ENCODE measurements around the gene TUBGCP6.

Gene TUBGCP6

DNA sequence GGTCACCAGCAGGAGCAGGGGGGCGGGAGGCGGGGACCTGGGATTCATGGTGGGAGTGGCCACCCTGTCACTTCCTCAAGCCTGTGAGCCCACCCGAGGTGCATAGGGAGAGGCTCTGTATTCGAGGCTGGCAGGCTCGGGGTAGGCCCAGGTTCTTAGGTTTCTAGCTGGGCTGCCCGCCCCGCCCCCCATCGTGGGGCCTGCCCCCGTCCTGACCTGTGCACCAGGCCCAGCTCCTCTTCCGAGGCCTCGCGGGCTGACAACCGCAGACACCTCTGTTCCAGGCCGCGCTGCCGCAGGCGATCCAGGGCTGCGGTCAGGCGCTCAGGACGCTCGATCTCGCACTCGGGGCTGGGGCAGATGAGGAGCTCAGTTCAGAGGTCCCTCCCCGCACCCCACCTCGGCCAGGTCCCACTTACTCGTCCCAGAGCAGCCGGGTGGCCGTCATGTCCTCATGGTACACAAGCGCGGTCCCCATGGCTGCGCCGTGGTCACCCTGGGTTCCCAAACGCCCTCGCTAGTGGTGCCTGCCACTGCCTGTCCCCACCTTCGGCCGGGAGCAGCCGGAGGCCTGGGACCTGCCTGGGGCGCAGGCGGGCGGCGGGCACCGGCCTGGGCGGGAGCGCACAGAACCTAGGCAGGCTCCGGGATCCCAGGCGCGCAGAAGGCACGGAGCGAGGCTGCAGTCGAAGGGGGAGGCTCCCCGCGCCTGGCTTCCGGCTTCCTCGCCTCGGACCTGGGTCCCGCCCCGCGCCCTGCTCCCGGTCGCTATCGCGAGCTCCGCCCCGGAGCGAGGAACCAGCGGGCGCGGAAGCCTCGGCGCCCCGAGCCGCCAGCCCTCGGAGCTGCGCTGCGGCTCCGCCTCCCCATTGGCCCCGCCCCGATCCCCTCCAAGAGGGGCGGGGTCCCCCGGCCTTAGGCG, 6.0 kb upstream of the TUBGCP6 start, which contains the start of gene HDAC10:
TSS of gene HDAC10 (minus strand) at position 711 of the 922 bp plus-strand sequence. CDS start at position 478, 233 bp downstream.
- peak; percentile 42 to 60 for DNase-seq (ENCODE audit: low read depth in 2 of 2)

DNA sequence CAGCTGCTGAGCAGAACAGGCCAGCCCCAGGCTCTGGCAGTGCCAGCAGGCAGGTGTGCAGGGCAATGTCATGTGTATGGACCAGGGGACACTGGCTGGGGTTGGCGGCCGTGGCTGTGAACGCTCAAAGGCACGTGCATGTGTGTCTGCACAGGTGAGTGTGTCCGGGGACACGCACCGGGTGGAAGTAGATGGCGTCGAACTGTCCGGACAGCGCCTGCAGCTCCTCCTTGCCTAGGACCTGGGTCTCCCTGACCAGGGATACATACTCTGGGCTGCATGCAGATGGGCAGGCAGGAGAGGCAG, 5.4 kb upstream of the TUBGCP6 start:
- no peak for DNase-seq (ENCODE audit: low read depth in 2 of 2)

DNA sequence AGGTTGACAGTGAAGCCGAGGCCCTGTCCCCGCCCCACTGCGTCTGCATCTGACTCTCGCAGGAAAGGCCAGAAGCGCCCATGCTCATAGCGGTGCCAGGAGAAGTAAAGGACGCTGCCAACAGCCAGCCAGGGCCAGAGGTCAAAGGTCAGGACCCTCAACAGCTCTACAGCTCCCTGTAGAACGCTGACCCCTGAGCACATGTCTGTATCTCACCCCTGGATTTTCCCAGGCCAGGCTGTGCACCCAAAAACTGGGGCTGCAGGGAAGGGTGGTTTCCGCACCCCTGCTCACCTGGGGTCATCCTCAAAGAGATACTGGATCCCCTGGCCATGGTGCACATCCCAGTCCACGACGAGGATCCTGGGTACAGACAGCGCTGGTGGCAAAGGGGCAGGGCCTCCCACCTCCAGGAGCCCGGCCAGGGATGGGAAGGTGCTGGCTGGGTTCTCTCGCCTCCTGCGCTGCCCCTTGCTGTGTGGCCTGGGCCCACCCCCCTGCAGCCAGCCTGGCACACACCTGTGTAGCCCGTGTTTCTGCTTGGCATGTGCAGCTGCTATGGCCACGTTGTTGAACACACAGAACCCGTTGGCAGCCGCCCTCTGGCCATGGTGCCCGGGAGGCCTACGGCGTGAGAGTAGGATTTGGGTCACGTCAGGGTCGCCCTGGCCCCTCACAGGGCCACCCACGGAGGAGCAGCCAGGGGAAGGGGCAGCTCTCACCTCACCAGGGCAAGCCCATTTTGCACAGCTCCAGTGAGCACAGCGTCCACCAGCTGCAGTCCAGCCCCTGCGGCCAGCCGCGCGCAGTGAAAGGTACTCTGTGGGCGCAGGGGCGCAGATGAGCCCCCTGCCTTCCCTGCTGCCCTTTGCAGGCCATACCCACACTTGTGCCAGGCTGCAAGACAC, 4.8 kb upstream of the TUBGCP6 start:
- DNase-seq (ENCODE audit: low read depth in 2 of 2): no peak

DNA sequence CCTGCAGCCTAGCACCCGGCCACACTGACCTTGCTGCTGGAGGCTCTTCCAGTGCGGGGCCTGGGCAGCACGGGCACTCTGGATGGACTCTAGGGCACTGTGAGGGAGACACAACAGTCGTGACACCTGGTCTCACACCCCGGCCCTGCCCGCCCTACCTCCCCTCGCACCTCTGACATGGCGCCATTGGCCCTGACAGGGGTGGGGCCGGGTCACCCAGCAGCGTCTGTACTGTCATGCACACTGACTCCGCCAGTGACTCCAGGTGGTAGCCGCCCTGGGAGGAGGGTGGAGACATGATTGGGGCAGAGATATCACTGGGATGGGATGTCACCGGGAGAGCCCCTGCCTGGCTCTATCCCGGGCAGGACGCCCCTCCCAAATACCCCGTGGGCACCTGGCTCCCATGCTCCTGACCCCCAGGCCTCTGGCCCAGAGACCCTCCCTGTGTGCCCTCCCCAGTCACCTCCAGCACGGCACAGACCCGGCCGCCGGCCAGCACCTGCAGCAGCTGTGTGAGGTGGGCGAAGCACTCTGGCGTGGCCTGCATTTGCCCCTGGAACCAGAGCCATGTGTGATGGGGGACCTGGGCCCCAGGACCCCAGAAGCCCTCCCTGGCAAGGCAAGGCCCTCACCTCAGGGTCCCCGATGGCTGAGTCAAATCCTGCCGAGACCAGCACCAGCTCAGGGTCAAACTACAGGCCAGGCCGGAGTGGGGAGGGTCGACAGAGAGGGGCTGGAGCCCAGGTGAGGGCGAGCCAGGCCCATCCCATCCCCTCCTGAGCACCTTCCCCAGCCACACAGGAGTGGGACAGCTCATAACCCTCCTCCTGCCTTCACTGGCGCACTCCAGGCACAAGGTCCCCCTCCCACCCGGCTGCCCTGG, 3.6 kb upstream of the TUBGCP6 start:
- DNase-seq (ENCODE audit: low read depth in 2 of 2): no peak

DNA sequence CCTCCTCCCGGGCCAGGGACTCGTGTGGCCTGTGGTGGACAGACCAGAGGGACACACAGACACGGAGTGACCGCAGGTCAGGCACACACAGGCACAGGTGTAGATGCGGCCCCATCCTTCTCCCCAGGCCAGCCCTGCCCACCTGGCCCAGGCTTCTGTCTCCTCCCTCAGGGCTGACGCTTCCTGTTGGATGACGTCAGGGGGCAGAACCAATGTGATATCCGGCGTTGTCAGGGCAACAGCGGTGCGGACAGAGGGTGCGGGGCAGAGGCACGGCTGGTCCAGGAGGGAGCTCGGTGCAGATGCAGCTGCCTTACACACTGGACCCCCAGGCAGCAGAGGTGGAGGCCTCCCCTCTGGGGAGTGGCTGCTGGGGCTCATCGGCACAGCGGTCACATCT, 2.9 kb upstream of the TUBGCP6 start:
- DNase-seq (ENCODE audit: low read depth in 2 of 2): no peak

DNA sequence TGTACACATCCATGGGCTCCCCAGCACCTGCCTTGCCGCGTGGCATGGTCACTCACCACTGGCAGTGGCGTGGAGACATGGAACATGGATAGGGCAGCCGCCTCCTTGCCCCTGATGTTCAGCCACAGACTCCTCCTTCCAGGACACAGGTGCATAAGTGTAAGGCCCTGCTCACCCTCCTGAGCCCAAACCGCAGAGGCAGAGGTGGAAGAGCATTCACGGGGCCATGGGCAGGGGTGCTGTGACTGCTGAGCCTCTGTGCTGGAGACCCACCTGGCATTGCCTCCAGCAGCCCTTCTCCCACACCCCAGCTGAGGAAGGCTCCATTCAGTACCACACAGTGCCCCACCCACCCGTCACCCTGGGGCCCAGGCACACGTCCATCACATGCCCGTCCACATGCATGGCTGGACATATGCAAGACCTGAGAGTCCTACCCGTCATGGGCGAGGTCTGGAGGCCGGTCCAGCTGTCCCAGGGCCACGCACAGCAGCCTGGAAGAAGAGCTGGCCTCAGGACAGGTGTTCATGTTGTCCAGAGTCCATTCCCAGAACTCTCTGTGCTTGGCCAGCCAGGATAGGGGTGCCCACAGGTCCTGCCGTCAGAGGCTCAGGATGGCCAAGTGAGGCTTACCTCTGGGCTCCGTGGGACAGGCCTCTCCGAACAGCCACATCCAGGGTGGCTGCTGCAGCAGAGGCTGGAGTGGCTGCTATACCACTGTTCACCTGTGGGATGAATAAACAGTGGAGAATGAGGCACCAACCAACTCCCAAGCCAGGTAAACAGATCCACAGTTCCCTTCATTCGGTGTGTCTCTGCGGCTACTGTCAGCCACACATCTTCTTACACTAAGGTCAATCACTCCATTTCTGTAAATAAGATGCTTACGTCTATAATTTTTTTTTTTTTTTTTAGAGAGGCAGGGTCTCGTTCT, 1.7 kb upstream of the TUBGCP6 start:
- no peak for DNase-seq (ENCODE audit: low read depth in 2 of 2)

DNA sequence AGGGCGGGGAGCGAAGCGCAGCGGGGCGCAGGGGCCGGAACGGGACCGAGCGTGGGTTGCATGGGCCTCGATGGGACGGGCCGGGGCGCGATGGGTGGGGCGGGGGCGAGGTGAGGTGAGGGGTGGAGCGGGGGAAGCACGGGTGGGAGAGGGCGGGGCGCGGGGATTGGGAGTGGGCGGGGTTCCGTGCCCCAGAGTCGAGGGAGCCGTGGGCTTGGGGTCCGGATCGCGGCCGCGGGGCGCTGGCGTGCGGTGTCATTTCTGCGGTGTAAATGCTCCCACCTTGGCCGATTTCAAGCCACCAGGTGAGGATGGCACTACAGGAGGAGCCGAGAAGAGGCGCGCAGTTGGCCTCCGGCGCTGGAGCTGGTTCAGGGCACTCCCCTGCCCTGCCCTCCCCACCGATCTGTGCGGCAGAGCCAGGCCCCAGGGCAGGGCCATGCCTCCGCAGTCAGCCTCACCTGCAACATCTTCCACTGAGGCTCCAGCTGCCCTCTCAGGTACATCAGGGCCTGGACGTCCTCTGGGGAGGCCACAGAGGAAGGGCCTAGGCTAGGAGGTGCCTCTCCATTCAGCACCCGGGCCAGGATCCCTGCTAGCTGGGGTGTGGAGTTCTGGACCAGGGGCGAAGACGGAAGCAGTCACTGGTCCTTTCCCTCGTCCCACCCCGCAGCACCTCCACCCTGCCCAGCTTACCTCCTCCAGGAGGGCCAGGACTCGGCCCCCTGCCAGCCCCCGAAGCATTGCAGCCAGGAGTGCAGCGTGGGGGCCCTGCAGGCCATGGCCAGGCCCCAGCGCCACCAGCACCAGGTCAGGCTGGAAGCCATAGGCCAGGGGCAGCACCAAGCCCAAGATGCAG, 620 bp upstream of the TUBGCP6 start:
- no peak for DNase-seq (ENCODE audit: low read depth in 2 of 2)

DNA sequence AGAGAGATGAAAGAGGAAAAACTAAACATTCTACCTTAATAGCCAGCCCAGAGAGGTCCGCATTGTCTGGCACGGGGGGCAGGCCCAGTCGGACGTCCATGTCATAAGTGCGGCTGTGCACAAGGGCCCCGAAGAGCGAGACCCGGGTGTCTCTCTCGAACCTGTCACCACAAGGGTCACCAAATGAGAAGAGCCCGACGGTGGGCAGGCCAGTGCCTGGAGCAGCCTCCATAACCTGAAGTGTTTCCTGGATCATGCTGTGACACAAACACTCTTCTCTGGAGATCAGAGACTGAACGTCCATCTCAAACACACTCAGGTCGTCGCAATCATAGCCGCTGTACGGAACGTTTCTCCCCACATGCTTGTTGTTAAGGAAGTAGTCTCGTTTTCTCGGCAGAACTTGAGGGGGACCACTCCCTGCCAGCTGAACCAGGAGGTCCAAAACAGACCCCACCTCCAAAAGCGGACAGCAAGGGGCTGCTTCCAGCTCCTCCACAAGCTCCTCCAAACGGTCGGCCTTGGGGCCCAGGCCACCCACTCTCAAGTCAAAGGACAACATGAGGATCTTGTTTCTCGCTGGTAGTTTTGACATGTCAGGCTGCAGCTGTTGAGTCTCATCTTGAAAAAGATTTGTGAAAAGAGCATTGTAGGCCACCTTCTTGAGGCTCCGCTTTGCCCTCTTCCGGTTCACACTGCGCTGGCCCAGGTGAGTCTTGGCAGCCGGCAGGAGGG, 971 bp downstream of the TUBGCP6 start:
- no peak for DNase-seq (ENCODE audit: low read depth in 2 of 2)

DNA sequence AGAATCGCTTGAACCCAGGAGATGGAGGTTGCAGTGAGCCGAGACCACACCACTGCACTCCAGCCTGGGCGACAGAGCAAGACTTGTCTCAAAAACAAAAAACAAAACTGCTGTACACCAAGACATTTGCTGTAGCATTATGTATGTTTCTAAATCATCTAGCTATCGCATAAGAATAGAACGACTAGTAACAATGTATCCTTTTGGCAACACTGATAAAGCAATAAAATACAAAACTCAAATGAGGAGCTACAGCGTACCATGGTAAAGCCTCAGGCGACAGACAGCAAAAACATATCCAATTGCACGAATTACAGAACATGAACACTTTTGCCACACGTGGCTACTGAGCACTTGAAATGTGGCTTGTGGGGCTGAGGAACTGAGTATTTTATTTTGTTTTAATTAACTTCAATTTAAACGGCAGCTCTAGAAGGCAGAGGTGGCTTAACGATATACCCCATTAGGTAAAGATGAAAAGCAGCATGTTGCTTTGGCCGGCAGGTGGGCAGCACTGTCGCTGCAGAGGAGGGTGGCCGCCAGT, 2.3 kb downstream of the TUBGCP6 start:
- DNase-seq (ENCODE audit: low read depth in 2 of 2): no peak

DNA sequence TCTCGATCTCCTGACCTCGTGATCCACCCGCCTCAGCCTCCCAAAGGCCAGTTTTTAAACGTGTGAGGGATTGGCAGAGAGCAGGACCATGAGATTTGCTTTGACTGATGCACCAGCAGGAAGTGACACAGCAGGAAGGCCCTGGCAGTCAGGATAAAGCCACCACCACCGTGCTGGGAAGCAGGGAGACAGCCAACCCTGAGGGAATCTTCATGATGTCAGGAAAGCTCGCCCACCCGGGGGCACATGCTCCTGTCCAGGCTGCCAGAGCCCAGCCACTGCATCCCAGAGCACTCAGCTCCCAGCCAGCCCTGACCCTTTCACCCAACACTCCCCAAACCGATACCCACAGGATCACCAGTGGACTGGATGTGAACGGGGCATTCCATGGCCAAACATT, 6.1 kb downstream of the TUBGCP6 start:
- no peak for DNase-seq (ENCODE audit: low read depth in 2 of 2)

DNA sequence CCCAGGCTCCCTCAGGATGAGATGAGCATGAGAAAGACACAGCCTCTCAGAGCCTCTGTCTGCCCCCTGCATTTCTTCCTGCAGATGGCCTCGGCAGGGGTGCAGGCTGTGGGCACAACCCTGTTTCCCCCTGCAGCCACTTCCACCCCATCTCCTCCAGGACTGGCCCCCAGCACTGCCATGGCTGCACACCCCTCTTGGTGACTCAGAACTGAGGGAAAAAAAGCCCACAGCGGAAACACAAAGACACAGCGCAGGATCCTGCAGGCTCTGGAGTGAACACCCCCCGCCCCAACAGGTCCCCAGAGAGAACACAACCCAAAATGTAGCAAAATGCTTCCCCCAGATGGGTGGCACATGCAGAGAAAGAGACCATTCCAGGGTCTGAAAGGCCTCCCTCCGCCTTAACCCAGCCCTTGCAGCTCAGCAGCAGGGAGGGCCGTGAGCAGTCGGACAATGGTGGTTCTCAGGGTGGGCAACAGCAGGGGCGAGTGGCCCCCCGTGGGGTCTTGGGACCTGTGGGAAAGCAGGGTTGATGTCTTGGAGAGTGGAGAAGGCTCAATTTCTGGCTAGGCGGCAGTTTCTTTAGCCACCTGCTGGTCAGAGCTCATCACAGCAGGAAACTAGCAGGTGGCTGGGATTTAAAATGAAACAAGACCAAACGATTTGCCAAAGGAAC, 8.0 kb downstream of the TUBGCP6 start:
- no peak for DNase-seq (ENCODE audit: low read depth in 2 of 2)

DNA sequence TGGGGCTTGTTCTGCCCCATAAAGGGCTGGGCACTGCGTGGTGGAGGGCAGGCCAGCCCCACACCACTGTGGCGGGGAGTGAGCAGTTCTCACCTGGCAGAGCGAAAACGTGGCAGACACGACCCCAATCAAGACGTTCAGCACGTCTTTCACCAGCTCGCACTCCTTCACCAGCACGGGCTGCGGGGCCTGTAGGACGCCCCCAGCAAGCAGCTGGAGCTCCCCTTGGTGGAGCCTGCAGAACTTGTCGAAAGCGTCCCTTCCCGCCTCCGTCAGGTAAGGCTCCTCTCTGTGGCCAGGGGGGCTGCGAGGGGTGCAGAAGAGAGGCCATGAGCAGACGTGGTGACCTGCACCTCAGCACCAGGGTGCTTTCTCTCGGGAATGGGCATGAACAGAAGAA, 11.6 kb downstream of the TUBGCP6 start:
- no peak for DNase-seq (ENCODE audit: low read depth in 2 of 2)

DNA sequence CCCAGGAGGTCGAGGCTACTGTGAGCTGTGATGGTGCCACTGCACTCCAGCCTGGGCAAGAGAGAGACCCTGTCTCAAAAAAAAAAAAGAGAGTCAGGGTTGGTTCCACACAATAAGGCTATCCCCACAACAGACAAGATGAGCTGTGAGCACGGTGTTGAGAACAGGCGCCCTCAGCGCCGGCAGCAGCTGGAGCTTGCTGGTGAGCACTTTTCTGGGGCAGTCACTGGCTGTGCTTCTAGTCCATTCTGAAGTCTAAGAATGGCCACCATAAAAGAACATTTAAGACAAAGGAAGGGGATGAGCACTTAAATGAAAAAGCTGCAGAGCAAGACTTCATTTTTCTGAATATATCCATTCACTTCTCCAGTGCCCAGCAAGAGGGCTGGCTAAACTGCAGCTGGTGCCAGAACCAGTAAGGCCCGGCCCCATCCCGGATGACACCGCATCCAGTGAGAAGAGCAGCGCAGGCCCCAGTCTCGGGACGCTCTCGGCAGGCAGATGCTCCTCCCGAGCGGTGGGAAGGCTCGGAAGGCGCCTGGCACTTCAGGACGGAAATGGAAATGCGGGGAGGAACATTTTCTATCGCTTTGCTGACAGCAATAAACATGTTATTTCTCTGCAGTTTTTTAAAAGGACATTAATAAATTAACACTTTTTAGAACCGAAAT, 12.2 kb downstream of the TUBGCP6 start:
- no peak for DNase-seq (ENCODE audit: low read depth in 2 of 2)

DNA sequence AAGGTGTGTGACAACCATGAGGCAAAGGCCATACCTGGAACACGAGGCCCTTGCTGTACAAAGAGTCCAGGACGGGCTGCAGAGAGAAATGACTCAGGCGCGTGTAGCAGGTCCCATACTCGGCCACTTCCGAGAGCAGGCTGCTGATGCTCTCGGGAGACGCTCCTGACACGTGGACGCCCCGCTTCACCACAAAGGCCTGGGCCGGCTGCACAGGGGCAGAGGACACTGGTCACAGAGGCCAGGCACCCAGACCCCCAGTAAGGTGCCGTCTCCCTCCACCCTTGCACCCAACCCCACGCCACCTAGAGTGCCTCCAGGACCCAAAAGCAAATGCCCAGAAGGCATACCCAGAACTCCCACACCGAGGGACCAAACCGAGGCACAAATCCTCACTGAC, 15.5 kb downstream of the TUBGCP6 start:
- no peak for DNase-seq (ENCODE audit: low read depth in 2 of 2)

DNA sequence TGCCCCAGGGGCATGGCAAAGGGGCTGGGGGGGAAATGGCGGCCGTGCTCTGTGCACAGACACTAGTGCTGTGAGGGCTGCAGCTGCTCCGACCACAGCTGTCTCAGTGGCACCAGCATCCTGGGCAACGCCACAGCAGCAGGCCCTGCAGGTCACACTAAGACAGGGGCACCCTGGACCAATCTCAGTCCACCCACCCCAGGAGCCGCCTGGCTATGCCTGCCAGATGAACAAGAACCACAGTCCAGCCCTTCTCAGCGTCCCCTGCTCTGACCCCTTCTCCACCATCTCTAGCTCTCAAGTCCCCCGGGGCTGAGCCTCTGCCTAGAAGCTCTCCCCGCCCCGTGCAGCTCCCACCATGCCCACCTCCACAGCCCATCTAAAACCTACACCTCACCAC, 16.5 kb downstream of the TUBGCP6 start:
- no peak for DNase-seq (ENCODE audit: low read depth in 2 of 2)

DNA sequence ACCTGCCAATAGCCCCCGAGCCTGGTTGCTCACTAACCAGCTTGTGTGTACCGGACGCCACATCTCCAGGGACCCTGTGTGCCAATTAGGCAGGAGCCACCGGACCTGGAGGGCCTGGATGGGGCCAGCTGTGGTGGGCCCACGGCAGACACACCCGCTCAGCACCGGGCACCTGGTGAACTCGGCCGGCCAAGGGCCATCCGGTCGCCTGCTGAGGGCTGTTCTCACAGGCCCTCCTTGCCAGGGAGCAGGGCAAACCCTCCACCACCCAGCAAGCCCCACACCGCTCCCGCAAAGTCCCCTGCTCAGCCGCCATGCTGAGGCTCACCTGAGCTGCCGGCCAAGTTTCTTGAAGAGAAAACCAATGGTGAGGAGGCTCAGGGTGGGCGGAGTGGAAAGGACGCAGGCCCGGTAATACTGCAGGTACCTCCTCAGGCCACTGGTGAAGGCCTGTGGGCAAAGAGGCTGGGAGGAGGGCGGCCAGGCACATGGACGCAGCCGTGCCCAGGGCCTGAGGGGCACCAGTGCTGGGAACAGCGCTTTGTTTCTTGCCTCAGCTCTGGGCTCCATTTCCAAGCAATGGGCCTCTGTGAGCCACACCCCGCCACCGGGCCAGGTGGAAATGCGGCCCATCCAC, 17.1 kb downstream of the TUBGCP6 start:
- DNase-seq (ENCODE audit: low read depth in 2 of 2): no peak

DNA sequence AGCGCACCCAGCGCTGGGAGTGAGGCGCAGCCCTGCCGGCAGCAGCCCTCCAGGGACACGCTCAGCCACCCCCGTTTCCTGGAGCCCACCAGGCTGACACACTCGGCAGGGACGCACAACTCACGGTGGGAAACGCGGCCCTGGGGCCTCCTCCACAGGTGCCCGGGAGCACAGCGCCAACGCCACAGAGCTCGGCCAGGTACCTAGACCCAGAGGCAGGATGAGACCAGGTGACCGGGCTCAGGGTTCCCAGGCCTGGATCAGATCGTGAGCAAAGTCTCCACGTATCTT, 18.0 kb downstream of the TUBGCP6 start:
- DNase-seq (ENCODE audit: low read depth in 2 of 2): no peak

Data from stimulated activated CD8-positive, alpha-beta memory T cell treated with anti-CD3 and anti-CD28 coated beads, Interleukin-15, amount 100 ng/mL, for 4 hours (primary cell).